Ishikawa (cell line): ENCODE data around the gene MXD1.

Experiments used
- CEBPB ChIP-seq: IDR thresholded peaks from 2 replicates; pipeline ENCODE4 v1.6.1; 2012
- CREB1 ChIP-seq: IDR thresholded peaks from 2 replicates; pipeline ENCODE4 v1.6.1; 2012; ENCODE audit warnings: low read depth
- EGR1 ChIP-seq: IDR thresholded peaks from 2 replicates; pipeline ENCODE4 v1.6.1; 2012
- EP300 ChIP-seq: IDR thresholded peaks from 2 replicates; pipeline ENCODE4 v1.6.1; 2012; ENCODE audit warnings: borderline replicate concordance
- FOXM1 ChIP-seq: IDR thresholded peaks from 2 replicates; pipeline ENCODE4 v1.6.1; 2012; ENCODE audit warnings: low read depth, borderline replicate concordance
- NFIC ChIP-seq: IDR thresholded peaks from 2 replicates; pipeline ENCODE4 v1.6.1; 2012
- RAD21 ChIP-seq: IDR thresholded peaks from 2 replicates; pipeline ENCODE4 v1.6.1; 2012; ENCODE audit warnings: low read depth
- TAF1 ChIP-seq: IDR thresholded peaks from 2 replicates; pipeline ENCODE4 v1.6.1; 2012; ENCODE audit warnings: low read depth, mild to moderate bottlenecking
- TCF12 ChIP-seq: IDR thresholded peaks from 2 replicates; pipeline ENCODE4 v1.6.1; 2012; ENCODE audit warnings: low read depth
- TEAD4 ChIP-seq: IDR thresholded peaks from 2 replicates; pipeline ENCODE4 v1.6.1; 2012
- YY1 ChIP-seq: IDR thresholded peaks from 2 replicates; pipeline ENCODE4 v1.6.1; 2012; ENCODE audit warnings: low read depth
- ZBTB7A ChIP-seq: IDR thresholded peaks from 2 replicates; pipeline ENCODE4 v1.6.1; 2012; ENCODE audit warnings: low read depth
- TF ChIP-seq, protein P1 (sequence below): IDR thresholded peaks from 2 replicates; pipeline ENCODE4 v1.6.1; 2012; ENCODE audit warnings: low read depth, mild to moderate bottlenecking
- TF ChIP-seq, protein P2 (sequence below): IDR thresholded peaks from 2 replicates; pipeline ENCODE4 v1.6.1; 2012
- TF ChIP-seq, protein P3 (sequence below): IDR thresholded peaks from 2 replicates; pipeline ENCODE4 v1.6.1; 2012

MXD1 gene, protein sequence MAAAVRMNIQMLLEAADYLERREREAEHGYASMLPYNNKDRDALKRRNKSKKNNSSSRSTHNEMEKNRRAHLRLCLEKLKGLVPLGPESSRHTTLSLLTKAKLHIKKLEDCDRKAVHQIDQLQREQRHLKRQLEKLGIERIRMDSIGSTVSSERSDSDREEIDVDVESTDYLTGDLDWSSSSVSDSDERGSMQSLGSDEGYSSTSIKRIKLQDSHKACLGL

DNA sequence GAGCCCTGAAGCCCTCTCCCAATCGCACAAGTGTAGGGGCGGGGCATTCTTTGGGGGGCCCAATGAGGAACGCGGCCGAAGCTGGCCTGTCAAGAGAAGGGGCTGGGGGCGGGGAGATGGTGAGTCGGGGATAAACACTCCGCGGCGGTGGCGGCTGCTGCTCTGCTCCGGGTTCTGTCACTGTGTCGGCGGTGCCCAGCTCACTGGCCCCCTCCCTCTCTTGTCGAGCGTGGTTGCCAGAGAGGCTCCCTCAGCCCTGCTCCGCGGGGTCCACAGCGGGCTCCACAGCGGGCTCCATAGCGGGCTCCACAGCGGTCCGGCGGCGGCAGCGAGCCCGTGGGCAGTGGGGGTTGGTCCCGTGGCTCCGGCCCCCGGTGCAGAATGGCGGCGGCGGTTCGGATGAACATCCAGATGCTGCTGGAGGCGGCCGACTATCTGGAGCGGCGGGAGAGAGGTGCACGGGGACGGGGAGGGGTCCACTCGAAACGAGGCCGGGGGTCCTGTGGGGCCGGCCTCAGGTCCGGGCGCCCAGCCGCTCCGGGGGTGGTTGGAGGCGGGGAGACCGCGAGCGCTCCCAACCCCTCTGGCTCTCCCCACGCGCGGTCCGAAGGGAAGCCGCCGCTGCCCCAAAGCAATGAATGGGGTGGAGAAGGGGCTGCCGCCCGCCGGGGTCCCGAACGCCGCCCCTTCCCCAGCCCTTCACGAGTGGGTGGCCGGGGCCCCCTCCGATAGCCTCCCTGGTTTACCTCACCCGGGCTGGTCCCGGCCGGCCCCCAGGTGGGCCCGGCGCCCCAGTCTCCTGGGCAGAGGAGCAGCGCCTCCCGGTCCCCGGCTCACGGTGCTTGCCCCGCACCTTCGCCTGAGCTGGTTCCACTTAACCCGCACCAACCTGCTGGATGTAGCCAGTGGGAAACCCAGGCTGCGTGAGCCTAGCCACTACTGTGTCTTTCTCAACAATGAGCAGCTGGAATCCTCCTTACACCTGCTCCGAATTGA lies at the start of gene MXD1:
Gene MXD1, plus strand, starts transcription at position 160 of the 996 bp plus-strand sequence. Its CDS starts 222 bp downstream, at position 382.
- TF ChIP-seq TCF12: no peak
- no peak for TF ChIP-seq CEBPB
- TF ChIP-seq ZBTB7A: 0 out of 2 replicates have a peak, but pooled peaks have one; percentile 31
- TF ChIP-seq, protein P1, sequence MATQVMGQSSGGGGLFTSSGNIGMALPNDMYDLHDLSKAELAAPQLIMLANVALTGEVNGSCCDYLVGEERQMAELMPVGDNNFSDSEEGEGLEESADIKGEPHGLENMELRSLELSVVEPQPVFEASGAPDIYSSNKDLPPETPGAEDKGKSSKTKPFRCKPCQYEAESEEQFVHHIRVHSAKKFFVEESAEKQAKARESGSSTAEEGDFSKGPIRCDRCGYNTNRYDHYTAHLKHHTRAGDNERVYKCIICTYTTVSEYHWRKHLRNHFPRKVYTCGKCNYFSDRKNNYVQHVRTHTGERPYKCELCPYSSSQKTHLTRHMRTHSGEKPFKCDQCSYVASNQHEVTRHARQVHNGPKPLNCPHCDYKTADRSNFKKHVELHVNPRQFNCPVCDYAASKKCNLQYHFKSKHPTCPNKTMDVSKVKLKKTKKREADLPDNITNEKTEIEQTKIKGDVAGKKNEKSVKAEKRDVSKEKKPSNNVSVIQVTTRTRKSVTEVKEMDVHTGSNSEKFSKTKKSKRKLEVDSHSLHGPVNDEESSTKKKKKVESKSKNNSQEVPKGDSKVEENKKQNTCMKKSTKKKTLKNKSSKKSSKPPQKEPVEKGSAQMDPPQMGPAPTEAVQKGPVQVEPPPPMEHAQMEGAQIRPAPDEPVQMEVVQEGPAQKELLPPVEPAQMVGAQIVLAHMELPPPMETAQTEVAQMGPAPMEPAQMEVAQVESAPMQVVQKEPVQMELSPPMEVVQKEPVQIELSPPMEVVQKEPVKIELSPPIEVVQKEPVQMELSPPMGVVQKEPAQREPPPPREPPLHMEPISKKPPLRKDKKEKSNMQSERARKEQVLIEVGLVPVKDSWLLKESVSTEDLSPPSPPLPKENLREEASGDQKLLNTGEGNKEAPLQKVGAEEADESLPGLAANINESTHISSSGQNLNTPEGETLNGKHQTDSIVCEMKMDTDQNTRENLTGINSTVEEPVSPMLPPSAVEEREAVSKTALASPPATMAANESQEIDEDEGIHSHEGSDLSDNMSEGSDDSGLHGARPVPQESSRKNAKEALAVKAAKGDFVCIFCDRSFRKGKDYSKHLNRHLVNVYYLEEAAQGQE: no peak
- TF ChIP-seq NFIC: no peak
- peak; percentile 63; the same call in 1 of the 2 replicates for TF ChIP-seq YY1
- TF ChIP-seq EP300: no peak
- TF ChIP-seq TAF1: peak; percentile 29; the same call in 1 of the 2 replicates

DNA sequence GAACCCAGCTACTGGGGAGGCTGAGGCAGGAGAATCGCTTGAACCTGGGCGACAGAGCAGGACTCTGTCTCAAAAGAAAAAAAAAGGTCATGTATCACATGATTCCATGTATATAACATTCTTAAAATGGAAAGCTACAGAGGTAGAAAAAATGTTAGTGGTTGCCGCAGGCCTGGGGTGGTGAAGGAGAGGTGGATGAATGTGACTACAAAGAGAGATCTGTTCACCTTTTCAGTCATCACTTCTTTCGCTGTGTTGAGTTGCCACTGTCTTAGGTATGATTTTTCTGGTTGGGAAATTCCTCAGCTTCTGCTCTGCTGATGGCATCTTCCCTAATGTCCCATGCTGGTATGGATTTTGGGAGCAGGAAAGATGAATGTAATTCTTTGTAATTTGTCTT lies 26.5 kb upstream of the MXD1 start:
- TF ChIP-seq RAD21: no peak
- no peak for TF ChIP-seq TEAD4
- no peak for TF ChIP-seq CEBPB
- no peak for TF ChIP-seq EGR1
- TF ChIP-seq, protein P2, sequence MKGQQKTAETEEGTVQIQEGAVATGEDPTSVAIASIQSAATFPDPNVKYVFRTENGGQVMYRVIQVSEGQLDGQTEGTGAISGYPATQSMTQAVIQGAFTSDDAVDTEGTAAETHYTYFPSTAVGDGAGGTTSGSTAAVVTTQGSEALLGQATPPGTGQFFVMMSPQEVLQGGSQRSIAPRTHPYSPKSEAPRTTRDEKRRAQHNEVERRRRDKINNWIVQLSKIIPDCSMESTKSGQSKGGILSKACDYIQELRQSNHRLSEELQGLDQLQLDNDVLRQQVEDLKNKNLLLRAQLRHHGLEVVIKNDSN: no peak
- TF ChIP-seq TCF12: no peak
- TF ChIP-seq TAF1: no peak
- no peak for TF ChIP-seq ZBTB7A
- TF ChIP-seq NFIC: no peak
- TF ChIP-seq, protein P3, sequence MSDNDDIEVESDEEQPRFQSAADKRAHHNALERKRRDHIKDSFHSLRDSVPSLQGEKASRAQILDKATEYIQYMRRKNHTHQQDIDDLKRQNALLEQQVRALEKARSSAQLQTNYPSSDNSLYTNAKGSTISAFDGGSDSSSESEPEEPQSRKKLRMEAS: no peak
- no peak for TF ChIP-seq CREB1
- TF ChIP-seq, protein P1: no peak
- TF ChIP-seq FOXM1: no peak
- TF ChIP-seq YY1: no peak
- no peak for TF ChIP-seq EP300

DNA sequence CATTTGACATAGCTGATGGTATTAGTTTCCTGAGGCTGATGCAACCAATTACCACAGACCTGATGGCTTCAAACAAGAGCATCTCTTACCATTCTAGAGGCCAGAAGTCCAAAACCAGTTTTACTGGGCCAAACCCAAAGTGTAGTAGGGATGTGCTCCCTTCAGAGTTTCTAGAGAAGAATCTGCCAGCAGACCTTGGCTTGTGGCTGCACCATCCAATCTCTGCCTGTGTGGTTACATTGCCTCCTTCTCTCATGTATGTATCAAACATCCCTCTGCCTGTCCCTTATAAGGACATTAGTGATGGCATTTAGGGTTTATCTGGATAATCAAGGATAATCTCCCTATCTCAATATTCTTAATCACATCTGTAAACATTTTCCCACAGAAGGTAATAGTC lies 25.6 kb upstream of the MXD1 start:
- TF ChIP-seq EGR1: no peak
- TF ChIP-seq YY1: no peak
- TF ChIP-seq, protein P1: no peak

DNA sequence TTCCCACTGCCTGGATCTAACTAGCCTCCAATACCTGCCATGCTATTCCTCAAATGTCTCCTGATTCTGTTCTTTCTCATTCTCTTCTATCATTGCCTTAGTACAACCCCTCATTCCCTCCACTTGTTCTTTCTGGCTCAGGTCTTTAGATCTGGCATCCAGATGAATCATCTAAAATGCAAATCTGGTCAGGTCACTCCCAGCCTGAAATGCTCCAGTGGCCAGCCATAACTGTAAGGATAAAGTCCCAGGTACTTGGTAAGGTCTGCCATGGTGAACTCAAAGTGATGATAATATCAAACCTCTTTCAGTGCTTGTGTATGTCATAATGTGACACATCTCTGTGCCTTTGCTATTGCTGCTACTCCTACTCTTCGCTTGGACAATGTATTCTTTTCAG lies 24.0 kb upstream of the MXD1 start:
- TF ChIP-seq EGR1: no peak
- no peak for TF ChIP-seq TCF12
- no peak for TF ChIP-seq TAF1
- TF ChIP-seq, protein P3: no peak
- TF ChIP-seq, protein P2: no peak
